Embryonic facial prominence (tissue), 1 donor: ENCODE data around the gene TAX1BP3.

Source experiments
- DNase-seq: peaks from one replicate; pipeline ENCODE4 v3.0.0-alpha.2; 2016; ENCODE audit errors: extremely low spot score

TAX1BP3 gene

GRCh38 chr17:3626831-3627768, 41.3 kb downstream of the TAX1BP3 start:
- DNase-seq: no peak

- no peak for DNase-seq
Observed at GRCh38 chr17:3622977-3623594, 45.3 kb downstream of the TAX1BP3 start.

DNA sequence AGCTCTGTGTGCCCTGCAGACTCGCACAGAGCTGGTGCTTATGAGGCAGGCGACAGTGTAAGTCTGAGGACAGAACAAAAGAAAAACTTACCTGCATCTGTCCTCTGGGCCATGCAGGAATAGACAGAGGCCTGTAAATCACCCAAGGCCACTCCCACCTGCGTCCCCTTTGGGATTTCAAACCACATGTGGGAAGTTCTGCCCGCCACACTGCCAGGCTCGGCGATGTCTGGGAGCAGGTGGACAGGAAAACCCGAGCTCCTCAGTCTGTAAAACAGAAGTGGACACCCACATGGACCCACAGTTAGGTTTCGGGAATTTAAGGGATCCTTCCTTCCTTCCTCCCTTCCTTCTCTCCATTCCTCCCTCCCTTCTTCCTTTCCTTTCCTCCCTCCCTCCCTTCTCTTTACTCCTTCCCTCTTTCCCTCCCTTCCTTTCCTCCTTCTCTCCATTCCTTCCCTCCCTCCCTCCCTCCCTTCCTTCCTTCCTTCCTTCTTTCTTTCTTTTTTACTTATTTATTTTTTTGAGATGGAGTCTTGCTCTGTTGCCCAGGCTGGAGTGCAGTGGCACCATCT, 47.1 kb downstream of the TAX1BP3 start:
- no peak for DNase-seq

- no peak for DNase-seq
Observed at GRCh38 chr17:3615160-3615870, 53.1 kb downstream of the TAX1BP3 start.

- DNase-seq: no peak
Observed at GRCh38 chr17:3613124-3613523, 55.3 kb downstream of the TAX1BP3 start.
